Skin epidermis (tissue), 12 donors: ENCODE data around the gene MUC5B.

Experiments
- H3K27ac ChIP-seq, 21 experiments: fragments of 200-600 bp; sonication (generic) in 11 of 21; one replicate each; pipeline ENCODE4 v1.5.0; 2020; ENCODE audit warnings: mild to moderate bottlenecking in 3 of 21, inconsistent platforms in 2 of 21, moderate library complexity in 2 of 21
- H3K4me3 ChIP-seq, 7 experiments: fragments of 200-600 bp; sonication (generic) in 2 of 7; one replicate each; pipeline ENCODE4 v1.5.0; 2020; ENCODE audit warnings: inconsistent platforms in 2 of 7, mild to moderate bottlenecking in 2 of 7, moderate library complexity in 1 of 7

MUC5B gene

DNA sequence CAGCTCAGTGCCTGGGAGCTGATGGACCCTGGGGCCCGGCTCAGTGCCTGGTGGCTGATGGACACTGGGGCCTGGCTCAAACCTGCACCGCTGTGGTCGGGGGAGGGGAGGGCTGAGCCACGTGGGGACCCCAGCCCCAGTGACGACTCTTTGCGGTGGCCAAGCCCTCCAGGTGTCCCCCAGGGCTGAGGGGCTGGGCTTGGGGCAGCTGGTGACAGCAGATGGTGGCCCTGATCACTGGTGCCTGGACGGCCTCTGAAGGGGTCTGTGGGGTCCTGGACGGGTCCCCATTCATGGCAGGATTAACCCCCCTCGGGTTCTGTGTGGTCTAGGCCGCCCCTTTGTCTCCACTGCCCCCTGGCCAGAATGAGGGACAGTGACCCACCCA is 3.4 kb upstream of the MUC5B start:
- no peak overlapping the region for H3K27ac ChIP-seq
- no peak overlapping the region for H3K4me3 ChIP-seq

GRCh38 chr11:1219834-1220815 is 2.7 kb upstream of the MUC5B start:
- no peak overlapping the region for H3K4me3 ChIP-seq
- no peak overlapping the region for H3K27ac ChIP-seq

DNA sequence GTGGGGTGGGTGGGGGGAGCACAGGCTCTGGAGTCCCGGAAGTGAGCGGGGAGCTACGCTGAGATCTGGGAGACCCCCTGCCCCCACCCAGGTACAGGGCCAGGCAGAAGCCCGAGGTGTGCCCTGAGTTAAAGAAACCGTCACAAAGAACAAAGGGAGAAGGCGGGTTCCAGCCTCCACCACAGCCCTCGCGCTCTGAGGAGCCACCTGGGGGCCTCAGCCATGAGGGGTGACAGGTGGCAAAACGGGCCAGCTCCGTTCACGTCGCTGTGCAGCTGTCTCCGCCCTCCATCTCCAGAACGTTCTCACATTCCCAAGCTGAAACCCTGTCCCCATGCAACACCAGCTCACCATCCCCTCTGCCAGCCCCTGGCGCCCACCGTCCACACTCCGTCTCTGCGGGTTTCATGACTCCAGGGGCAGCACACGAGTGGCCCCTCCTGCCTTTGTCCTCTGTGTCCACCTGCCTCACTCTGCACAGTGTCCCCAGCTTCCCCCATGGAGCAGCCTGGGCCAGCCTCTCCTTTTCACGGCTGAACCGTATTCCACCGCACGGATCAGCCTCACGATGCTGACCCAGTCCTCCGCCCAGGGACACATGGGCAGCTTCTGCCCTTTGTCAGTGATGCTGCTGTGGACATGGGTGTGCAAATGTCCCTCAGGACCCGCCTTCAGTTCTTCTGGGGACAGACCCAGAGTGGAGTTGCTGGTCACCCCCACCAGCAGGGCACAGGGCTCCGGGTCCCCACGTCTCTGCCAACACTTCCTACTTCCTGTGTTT is 1.7 kb upstream of the MUC5B start:
- H3K27ac ChIP-seq, result no peak overlapping the region
- H3K4me3 ChIP-seq, result no peak overlapping the region

GRCh38 chr11:1221848-1222311 is 986 bp upstream of the MUC5B start:
- Histone ChIP-seq H3K27ac (no peak overlapping the region), H3K4me3 (no peak overlapping the region)

DNA sequence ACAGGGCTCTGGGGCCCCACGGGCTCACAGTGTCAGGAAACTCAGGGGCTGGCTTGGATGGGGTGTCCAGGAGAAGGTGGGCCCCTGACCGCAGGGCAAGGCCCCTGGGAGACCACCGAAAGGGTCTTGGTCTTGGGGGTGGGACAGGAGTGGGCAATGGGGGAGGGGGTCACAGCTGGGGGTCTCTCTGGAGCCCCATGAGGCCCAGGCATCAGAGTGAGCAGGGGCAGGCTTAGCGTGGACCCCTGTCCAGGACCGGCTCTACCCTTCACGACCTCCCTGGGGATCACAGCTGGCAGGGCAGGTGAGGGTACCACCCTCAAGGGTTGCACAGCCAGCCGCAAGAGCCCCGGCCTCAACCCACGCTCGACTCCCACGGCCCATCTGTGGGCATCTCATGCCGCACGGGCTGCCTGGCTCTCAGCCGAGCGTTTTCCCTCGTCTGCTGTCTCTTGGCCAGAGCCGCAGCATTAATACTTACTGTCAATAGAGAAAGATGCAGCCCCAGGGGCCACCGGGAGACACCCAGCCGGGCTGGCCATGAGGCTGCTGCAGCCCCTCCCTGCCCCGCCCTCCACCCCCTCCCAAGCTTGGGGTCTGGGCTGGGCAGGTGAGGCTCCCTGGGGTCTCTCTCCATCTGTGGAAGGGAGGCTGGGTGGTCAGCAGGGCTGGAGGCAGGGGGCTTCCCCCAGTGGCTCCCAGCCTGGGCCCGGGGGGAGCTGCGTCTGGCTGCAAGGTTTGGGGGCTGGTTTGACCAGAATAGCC is 662 bp downstream of the MUC5B start:
- H3K27ac ChIP-seq, result no peak overlapping the region

GRCh38 chr11:1224111-1224490 is 1.2 kb downstream of the MUC5B start:
- no peak overlapping the region for H3K4me3 ChIP-seq
- no peak overlapping the region for H3K27ac ChIP-seq

More for the DNA sequence above, 662 bp downstream of the MUC5B start:
- no peak overlapping the region for H3K4me3 ChIP-seq

DNA sequence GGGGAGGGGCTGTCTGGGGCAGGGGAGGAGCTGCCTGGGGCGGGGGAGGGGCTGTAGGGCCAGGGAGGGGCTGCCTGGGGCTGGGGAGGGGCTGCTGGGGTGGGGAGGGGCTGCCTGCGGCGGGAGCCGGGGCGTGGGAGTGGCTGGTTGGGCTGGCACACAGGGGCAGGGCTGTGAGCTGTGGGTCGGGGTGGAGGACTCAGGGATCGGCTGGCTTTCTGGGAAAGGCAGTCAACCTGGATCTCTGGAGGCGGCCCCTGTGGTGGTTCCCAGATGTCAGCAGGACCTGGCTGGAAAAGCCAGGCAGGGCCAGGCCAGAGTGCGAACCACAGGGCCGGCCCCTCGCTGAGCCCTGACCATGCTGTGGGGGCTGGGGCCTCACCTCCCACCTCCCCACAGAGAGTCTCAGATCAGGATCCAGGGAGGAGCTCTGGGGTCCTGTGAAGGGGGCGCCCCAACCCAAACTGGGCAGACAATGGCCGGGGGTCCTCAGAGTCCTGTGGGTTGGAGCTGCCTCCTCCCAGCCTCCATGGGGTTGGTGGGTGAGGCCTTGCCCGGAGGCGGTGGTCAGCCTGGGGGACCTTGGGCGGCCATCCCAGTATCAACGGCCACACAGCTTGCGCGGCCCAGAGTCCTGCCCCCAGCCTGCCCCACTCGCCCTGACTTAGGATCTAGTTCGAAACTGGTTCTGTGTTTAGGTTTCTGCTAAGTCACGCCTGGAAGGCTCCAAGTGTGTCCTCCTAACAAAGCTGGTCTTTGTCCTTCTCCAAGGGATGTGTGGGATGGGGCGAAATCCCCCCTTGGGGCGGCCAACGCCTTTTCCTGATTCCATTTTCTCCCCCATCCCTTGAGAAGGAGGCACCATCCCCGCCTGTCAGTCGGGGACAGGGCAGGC is 1.9 kb downstream of the MUC5B start:
- no peak overlapping the region for H3K4me3 ChIP-seq
- H3K27ac ChIP-seq, result peak overlapping the region in 1 of 21 experiments; percentile 50

GRCh38 chr11:1225386-1226225 is 2.7 kb downstream of the MUC5B start:
- no peak overlapping the region for H3K4me3 ChIP-seq
- peak overlapping the region in 1 of 21 experiments; percentile 17 for H3K27ac ChIP-seq

DNA sequence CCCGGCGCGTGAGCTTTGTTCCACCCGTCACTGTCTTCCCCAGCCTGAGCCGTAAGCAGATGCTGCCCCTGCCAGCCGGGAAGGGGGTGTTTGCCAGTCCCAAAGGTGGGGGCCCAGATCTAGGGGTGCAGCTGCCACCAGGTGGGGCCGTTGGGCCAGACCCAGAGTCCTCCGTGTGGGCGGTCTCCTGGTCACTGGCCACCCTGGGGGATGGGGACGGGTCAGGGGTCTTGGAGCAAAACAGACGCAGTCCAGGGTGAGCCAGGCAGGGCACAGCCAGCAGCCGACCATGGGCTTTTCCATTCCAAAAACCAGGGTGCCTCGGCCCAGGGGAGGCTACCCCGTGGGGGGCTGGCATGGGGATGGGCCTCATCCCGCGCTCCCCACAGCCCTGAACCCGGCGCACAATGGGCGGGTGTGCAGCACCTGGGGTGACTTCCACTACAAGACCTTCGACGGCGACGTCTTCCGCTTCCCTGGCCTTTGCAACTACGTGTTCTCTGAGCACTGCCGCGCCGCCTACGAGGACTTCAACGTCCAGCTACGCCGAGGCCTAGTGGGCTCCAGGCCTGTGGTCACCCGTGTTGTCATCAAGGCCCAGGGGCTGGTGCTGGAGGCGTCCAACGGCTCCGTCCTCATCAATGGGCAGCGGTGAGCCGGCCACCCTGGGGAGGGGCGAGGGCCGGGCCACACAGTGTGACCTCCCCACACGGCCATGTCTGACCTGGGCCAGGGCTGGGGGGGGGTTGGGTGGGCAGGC is 3.5 kb downstream of the MUC5B start:
- Histone ChIP-seq H3K27ac (no peak overlapping the region), H3K4me3 (no peak overlapping the region)

DNA sequence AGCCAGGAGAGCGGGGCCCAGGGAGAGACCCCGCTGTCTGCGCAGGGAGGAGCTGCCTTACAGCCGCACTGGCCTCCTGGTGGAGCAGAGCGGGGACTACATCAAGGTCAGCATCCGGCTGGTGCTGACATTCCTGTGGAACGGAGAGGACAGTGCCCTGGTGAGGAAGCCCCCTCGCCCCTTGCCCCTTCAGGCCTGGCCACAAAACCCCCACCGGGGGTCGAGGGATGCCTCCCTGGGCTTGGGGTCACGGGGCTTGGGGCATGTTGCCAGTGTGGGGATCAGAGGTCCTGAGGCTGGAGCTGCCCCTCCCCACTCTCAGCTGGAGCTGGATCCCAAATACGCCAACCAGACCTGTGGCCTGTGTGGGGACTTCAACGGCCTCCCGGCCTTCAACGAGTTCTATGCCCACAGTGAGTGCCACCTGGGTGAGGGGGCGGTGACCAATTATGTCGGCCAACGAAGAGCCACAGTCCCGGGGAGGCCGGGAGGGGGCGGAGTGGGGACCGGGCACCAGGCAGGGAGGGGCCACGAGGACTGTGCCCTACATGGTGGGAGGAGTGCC is 4.2 kb downstream of the MUC5B start:
- Histone ChIP-seq H3K27ac (no peak overlapping the region), H3K4me3 (no peak overlapping the region)

DNA sequence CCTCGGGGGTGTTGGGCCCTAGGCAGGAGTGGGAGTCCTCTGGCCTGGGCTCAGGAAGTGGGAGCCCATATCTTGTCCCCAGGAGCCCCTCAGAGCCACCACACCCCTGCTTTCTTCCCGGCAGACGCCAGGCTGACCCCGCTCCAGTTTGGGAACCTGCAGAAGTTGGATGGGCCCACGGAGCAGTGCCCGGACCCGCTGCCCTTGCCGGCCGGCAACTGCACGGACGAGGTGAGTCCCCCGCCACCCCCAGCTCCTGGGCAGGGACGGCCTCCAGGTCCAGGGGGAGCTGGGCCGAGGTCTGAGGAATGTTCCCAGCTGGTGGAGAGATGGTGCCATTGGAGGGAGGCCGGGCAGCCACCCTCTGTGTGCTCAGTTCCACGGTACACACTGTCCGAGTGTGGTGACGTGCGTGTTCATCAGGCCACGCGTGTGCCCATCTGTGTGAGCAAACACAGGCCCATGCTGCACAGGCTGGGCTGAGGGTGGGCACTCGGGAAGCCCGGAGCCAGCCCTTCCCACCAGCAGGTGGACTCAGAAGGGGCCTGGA is 4.8 kb downstream of the MUC5B start:
- Histone ChIP-seq H3K27ac (no peak overlapping the region), H3K4me3 (no peak overlapping the region)

DNA sequence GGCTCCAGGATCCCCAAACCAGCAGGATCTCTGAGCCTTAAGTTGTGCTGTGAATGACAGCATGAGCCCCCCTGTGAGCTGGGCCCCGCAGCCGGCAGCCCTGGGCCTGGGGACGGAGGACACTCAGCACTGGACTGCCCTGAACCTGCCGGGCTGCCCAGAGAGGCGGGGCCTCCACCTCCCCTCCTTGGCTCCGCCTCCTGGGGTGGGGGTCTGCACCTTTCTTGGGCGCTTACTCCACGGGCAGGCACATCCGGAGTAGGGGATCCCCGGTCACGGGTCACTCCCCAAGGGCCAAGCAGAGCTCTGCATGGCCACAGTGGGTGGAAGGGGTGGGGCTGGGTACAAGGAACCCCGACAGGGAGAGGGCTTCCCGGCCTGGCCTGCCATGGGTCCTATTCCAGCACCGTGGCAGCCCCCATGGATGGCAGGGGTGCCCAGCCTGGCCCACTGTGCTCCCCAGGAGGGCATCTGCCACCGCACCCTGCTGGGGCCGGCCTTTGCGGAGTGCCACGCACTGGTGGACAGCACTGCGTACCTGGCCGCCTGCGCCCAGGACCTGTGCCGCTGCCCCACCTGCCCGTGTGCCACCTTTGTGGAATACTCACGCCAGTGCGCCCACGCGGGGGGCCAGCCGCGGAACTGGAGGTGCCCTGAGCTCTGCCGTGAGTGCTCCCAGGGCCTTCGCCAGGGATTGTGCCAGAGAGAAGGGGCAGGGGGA is 5.4 kb downstream of the MUC5B start:
- no peak overlapping the region for H3K4me3 ChIP-seq

GRCh38 chr11:1228921-1229451 is 6.1 kb downstream of the MUC5B start:
- H3K27ac ChIP-seq, result no peak overlapping the region
- H3K4me3 ChIP-seq, result no peak overlapping the region

More for the DNA sequence above, 5.4 kb downstream of the MUC5B start:
- no peak overlapping the region for H3K27ac ChIP-seq

- Histone ChIP-seq H3K27ac (no peak overlapping the region), H3K4me3 (no peak overlapping the region)
Observed at GRCh38 chr11:1229471-1230120, 6.7 kb downstream of the MUC5B start.

DNA sequence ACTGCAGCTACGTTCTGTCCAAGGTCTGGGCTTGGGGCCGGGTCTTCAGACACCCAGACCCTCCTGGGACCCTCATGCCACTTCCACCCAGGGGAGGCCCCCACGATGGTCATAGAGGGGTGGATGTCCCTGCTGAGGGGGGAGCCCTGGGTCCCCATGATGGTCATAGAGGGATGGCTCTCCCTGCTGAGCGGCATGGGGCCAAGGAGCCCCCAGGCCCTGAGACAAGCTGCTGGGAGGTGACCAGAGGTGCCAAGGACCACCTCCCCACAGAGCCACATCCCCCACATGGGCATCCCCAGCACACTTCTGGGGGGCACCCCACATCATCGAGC is 7.2 kb downstream of the MUC5B start:
- Histone ChIP-seq H3K27ac (no peak overlapping the region), H3K4me3 (no peak overlapping the region)
